ENCODE measurements around the gene CEP44.
"Not testable (repeated sequence)": the region's sequence is repeated elsewhere in the genome, so short reads cannot be mapped to it uniquely, and the experiment has no call there.

DNA sequence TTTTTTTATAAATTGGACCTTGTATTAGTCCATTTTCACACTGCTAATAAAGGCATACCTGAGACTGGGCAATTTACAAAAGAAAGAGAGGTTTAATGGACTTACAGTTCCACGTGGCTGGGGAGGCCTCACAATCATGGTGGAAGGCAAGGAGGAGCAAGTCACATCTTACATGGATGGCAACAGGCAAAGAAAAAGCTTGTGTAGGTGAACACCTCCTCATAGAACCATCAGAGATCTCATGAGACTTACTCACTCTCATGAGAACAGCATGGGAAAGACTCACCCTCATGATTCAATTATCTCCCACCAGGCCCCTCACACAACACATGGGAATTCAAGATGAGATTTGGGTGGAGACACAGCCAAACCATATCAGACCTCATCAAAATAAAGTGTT, 80.1 kb downstream of the CEP44 start:
- not testable (repeated sequence) for TF ChIP-seq EZH2phosphoT487 (IDR thresholded peaks at IDR 0.05; ENCODE audit: borderline replicate concordance, low read depth, low read length)
- TF ChIP-seq, protein P1, sequence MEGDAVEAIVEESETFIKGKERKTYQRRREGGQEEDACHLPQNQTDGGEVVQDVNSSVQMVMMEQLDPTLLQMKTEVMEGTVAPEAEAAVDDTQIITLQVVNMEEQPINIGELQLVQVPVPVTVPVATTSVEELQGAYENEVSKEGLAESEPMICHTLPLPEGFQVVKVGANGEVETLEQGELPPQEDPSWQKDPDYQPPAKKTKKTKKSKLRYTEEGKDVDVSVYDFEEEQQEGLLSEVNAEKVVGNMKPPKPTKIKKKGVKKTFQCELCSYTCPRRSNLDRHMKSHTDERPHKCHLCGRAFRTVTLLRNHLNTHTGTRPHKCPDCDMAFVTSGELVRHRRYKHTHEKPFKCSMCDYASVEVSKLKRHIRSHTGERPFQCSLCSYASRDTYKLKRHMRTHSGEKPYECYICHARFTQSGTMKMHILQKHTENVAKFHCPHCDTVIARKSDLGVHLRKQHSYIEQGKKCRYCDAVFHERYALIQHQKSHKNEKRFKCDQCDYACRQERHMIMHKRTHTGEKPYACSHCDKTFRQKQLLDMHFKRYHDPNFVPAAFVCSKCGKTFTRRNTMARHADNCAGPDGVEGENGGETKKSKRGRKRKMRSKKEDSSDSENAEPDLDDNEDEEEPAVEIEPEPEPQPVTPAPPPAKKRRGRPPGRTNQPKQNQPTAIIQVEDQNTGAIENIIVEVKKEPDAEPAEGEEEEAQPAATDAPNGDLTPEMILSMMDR (conservative IDR thresholded peaks at IDR 0.05; ENCODE audit: low read length) = not testable (repeated sequence)
